ENCODE data around the gene PDLIM4.

DNA sequence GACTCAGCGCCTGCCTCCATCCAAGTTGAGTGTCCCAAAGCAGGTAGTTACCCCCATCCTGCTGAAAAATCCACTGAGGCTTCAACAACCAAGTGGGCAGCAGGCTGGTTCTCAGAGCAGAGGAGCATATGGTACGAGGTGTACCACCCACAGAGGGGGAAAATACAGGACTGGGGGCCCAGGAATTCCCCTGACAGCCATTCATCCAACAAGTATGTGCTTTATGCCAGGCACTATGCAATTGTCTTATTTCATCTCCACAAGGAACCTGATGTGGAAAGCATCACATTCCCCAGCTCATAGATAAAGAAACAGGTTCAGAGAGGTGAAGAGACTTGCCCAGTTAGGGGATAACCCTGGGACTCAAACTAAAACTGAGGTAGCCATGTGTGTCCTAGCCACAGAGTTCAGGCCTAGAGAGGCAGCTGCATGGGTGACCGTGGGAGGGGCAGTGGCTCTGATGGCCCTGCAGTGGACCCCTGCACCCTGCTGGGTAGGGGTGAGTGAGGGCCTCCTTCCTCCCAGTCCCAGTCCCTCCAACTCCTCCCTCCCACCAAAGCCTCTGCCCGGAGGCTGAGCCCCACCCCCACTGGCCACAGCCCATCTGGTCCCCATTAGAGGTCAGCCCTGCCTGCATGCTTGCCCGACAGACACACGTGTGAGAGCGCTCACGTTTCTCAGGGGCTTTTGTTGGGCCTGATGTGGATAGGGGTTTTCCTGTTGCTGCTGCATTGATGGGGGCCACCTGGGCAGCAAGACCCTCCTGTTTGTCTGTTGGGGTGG is 11.5 kb downstream of the PDLIM4 start:
- TF ChIP-seq, protein P1, sequence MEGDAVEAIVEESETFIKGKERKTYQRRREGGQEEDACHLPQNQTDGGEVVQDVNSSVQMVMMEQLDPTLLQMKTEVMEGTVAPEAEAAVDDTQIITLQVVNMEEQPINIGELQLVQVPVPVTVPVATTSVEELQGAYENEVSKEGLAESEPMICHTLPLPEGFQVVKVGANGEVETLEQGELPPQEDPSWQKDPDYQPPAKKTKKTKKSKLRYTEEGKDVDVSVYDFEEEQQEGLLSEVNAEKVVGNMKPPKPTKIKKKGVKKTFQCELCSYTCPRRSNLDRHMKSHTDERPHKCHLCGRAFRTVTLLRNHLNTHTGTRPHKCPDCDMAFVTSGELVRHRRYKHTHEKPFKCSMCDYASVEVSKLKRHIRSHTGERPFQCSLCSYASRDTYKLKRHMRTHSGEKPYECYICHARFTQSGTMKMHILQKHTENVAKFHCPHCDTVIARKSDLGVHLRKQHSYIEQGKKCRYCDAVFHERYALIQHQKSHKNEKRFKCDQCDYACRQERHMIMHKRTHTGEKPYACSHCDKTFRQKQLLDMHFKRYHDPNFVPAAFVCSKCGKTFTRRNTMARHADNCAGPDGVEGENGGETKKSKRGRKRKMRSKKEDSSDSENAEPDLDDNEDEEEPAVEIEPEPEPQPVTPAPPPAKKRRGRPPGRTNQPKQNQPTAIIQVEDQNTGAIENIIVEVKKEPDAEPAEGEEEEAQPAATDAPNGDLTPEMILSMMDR (conservative IDR thresholded peaks at IDR 0.05) = no peak
- TF ChIP-seq EZH2 (IDR thresholded peaks at IDR 0.05; ENCODE audit: low read depth) = no peak
